Endothelial cell of umbilical vein (primary cell): Measurements from ENCODE around the gene COX8C. TPM values are rescaled to one million over a fixed set of nuclear protein-coding genes. Genes with fewer than 3 reads are reported as not detected.

ENCODE experiments used
- BruUV-seq: library from RNA; stranded (reverse); fragments of 400-500 nt; replicated peaks from 2 replicates; lab custom pipeline; 2021; lab: Mats Ljungman, UMichigan
- CTCF ChIA-PET: fragments of 300-600, 350-600 bp; sonication (Branson Sonifier 250); formaldehyde crosslinking; loops from one replicate; lab custom pipeline; 2021; ENCODE audit warnings: antibody characterized with exemption, inconsistent platforms; lab: Charles Lee
- POLR2A ChIA-PET: fragments of 300-600, 350-600 bp; sonication (Branson Sonifier 250); formaldehyde crosslinking; loops from one replicate; lab custom pipeline; 2021; ENCODE audit warnings: antibody characterized with exemption, inconsistent platforms; lab: Charles Lee
- DNase-seq: peaks from one replicate; pipeline ENCODE4 v3.0.0-alpha.2; 2011; ENCODE audit warnings: low read depth, low spot score
- FAIRE-seq: peaks from 2 replicates; lab custom pipeline; 2011; peaks lifted over from hg19 to GRCh38; lab: Jason Lieb, UNC
- H2AFZ ChIP-seq: 2 replicates; pipeline ENCODE4 v1.6.0; 2012; ENCODE audit warnings: low read depth, low read length, control low read depth, inconsistent platforms
- H3K27ac ChIP-seq: 2 replicates; pipeline ENCODE4 v1.5.1; 2011; ENCODE audit warnings: low read depth, mild to moderate bottlenecking, control low read depth, low read length, moderate library complexity; ENCODE audit not compliant: insufficient read depth
- H3K27me3 ChIP-seq, 2 experiments: 2 replicates each; pipeline versions ENCODE4 v1.6.0 to v1.6.1; 2011; ENCODE audit warnings: low read length in 2 of 2, mixed read lengths in 1 of 2; ENCODE audit not compliant: control insufficient read depth in 2 of 2, insufficient read depth in 2 of 2
- H3K36me3 ChIP-seq, 2 experiments: 2 replicates in 1 of 2; 3 replicates in 1 of 2; pipeline ENCODE4 v1.5.1; 2011; ENCODE audit warnings: low read length in 2 of 2, mild to moderate bottlenecking in 1 of 2, moderate library complexity in 1 of 2; ENCODE audit not compliant: control insufficient read depth in 2 of 2, insufficient read depth in 2 of 2; ENCODE audit errors: extremely low read depth in 1 of 2
- H3K4me1 ChIP-seq: 3 replicates; pipeline ENCODE4 v1.5.1; 2011; ENCODE audit warnings: mild to moderate bottlenecking, low read length; ENCODE audit not compliant: control insufficient read depth, insufficient read depth; ENCODE audit errors: extremely low read depth
- H3K4me2 ChIP-seq: 2 replicates; pipeline ENCODE4 v1.6.1; 2011; ENCODE audit warnings: low read length, control low read depth, mixed read lengths; ENCODE audit not compliant: insufficient read depth
- H3K4me3 ChIP-seq, 3 experiments: fragments of 200-600 bp in 1 of 3; sonication (generic), shearing (Covaris generic) in 1 of 3; replicated peaks in 1 of 3; 2 replicates each; pipeline ENCODE4 v1.5.1; 2011 to 2016; ENCODE audit warnings: control low read depth in 3 of 3, low read length in 3 of 3, mild to moderate bottlenecking in 2 of 3, inconsistent platforms in 1 of 3, low read depth in 1 of 3, moderate library complexity in 1 of 3; ENCODE audit not compliant: insufficient read depth in 1 of 3
- H3K79me2 ChIP-seq: 2 replicates; pipeline ENCODE4 v1.6.0; 2012; ENCODE audit warnings: low read length, inconsistent platforms; ENCODE audit not compliant: control insufficient read depth, insufficient read depth
- H3K9ac ChIP-seq: replicated peaks from 2 replicates; pipeline ENCODE3; 2011; ENCODE audit warnings: low read length, control low read depth; ENCODE audit not compliant: insufficient read depth; ENCODE audit errors: extremely low read depth
- H3K9me1 ChIP-seq: replicated peaks from 3 replicates; pipeline ENCODE4 v1.6.0; 2011; ENCODE audit warnings: mild to moderate bottlenecking, low read length; ENCODE audit not compliant: control insufficient read depth, insufficient read depth; ENCODE audit errors: extremely low read depth
- H3K9me3 ChIP-seq: replicated peaks from 2 replicates; pipeline ENCODE4 v1.5.1; 2012; ENCODE audit warnings: low read length, inconsistent platforms; ENCODE audit not compliant: control insufficient read depth, insufficient read depth
- H4K20me1 ChIP-seq: replicated peaks from 2 replicates; pipeline ENCODE3; 2011; ENCODE audit warnings: mild to moderate bottlenecking, low read length; ENCODE audit not compliant: control insufficient read depth, insufficient read depth; ENCODE audit errors: extremely low read depth
- EZH2 ChIP-seq: IDR thresholded peaks from 2 replicates; pipeline ENCODE4 v1.6.1; 2012; ENCODE audit warnings: borderline replicate concordance, low read depth, mild to moderate bottlenecking, moderate library complexity, low read length, inconsistent platforms; ENCODE audit not compliant: severe bottlenecking
- FOS ChIP-seq: IDR thresholded peaks from 2 replicates; pipeline ENCODE4 v1.6.1; 2011; ENCODE audit warnings: mild to moderate bottlenecking, low read length, moderate library complexity, borderline replicate concordance; ENCODE audit not compliant: insufficient read depth
- GATA2 ChIP-seq: IDR thresholded peaks from 2 replicates; pipeline ENCODE4 v1.7.0; 2011; ENCODE audit warnings: low read depth, mild to moderate bottlenecking, moderate library complexity, mixed read lengths, low read length; ENCODE audit not compliant: insufficient read length, insufficient read depth
- JUN ChIP-seq: IDR thresholded peaks from 2 replicates; pipeline ENCODE4 v1.6.1; 2011; ENCODE audit warnings: borderline replicate concordance, low read depth; ENCODE audit not compliant: insufficient read length, insufficient read depth
- MYC ChIP-seq: IDR thresholded peaks from one replicate; pipeline ENCODE4 v1.6.1; 2011; ENCODE audit warnings: mild to moderate bottlenecking, low read depth, low read length
- POLR2A ChIP-seq: IDR thresholded peaks from 2 replicates; pipeline ENCODE4 v1.6.1; 2012; ENCODE audit warnings: low read depth, mild to moderate bottlenecking, control low read depth, low read length
- POLR2AphosphoS5 ChIP-seq: IDR thresholded peaks from 2 replicates; pipeline ENCODE4 v1.6.1; 2012; ENCODE audit warnings: low read depth, mild to moderate bottlenecking, control low read depth, low read length, moderate library complexity; ENCODE audit not compliant: insufficient read depth
- dilution Hi-C: fragments of 300-500 bp; cut with MboI; formaldehyde crosslinking; loops from one replicate; pipeline ENCODE4 v1.15.0; 2019; ENCODE audit warnings: low sequenced_read_pairs; ENCODE audit not compliant: extremely low pct_ligation_motif_present
- intact Hi-C: fragments of 100-400 bp; cut with micrococcal nuclease; formaldehyde crosslinking; loops from one replicate; pipeline ENCODE4 v1.10.0; 2022
- polyA plus RNA-seq, 4 experiments: library from polyadenylated mRNA; depleted of rRNA in 3 of 4; stranded (reverse) in 3 of 4; unstranded in 1 of 4; fragments of >200 nt; gene quantifications; 2 replicates each; pipeline versions ENCODE4 v1.2.1 to v1.2.3, GENCODE V29; 2011 to 2012; ENCODE audit warnings: missing spikeins in 1 of 4
- total RNA-seq: library from RNA; stranded (reverse); gene quantifications from 2 replicates; pipeline ENCODE4 v1.2.3, GENCODE V29; 2021
- TF ChIP-seq, protein P1 (sequence below), 2 donors: IDR thresholded peaks; 1 replicate in 1 of 2; 2 replicates in 1 of 2; pipeline ENCODE4 v1.5.1; 2011; ENCODE audit warnings: low read length in 2 of 2, mild to moderate bottlenecking in 2 of 2, moderate library complexity in 2 of 2, control low read depth in 1 of 2, inconsistent platforms in 1 of 2, low read depth in 1 of 2; ENCODE audit not compliant: insufficient read depth in 1 of 2; ENCODE audit errors: extremely low read depth in 1 of 2
- TF ChIP-seq, protein P2 (sequence below): IDR thresholded peaks from 2 replicates; pipeline ENCODE4 v1.6.1; 2011; ENCODE audit not compliant: insufficient read depth, insufficient read length

Gene COX8C
- total and polyA plus RNA-seq, 2 donors (not counting 3 experiments of a cell fraction or from before 2014, with no cell fraction given) = not detected

DNA sequence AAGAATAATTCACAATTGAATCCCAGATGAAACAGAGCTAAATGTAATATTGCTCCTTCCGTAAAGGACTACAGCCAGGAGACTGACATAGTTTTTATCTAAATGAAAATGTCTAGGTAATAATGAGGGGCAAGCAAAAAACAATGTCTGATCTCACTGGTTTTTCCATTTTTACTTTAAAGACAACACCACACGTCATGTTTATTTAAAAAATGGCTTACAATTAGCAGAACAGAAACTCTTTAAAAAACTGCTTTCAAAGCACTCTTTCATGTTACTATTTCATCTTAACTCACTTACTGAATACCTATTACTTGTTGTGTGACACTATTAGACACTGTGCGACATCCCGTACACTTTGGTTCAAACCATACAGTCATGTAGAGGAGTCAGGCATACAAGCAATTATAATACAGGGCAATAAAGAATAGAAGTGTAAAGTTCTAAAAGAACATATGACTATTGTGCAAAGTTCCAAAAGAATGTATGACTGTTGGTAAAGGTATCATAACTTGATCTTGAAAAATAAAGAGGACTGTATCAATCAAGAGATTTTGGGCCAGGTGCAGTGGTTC, 23.3 kb upstream of the COX8C start:
- DNase-seq (no peak), FAIRE-seq (no peak)
- Histone ChIP-seq H3K9ac (no peak overlapping the region), H3K27ac (no peak overlapping the region), H3K9me1 (no peaks in the 10 kb centered on the region), H3K4me1 (peaks cover 21% of the 10 kb centered on the region), H3K4me3 (no peak overlapping the region), H2AFZ (no peak overlapping the region), H3K9me3 (no peaks in the 10 kb centered on the region), H3K27me3 (no peaks in the 10 kb centered on the region), H3K4me2 (no peak overlapping the region), H3K36me3 (no peaks in the 10 kb centered on the region), H3K79me2 (peaks cover 99% of the 10 kb centered on the region), H4K20me1 (peaks cover 9% of the 10 kb centered on the region)
- TF ChIP-seq POLR2A (no peak), POLR2AphosphoS5 (no peak)
- intact Hi-C loops (no loop called here), dilution Hi-C loops (no loop called here)
- POLR2A ChIA-PET = no interaction called here
- BruUV-seq = no TSS peak
- CTCF ChIA-PET = no interaction called here

DNA sequence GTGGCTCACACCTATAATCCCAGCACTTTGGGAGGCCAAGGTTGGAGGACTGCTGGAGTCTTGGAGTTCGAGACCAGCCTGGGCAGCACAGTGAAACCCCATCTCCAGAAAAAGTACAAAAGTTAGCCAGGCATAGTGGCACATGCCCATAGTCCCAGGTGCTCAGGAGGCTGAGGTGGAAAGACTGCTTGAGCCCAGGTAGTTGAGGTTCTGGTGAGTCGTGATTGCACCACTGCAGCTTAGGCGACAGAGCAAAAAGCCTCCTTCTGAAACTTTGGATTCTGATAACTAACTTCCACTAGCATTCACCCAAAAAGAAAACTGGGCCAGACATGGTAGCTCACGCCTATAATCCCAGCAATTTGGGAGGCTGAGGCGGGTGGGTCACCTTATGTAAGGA, 20.8 kb upstream of the COX8C start:
- TF ChIP-seq GATA2 (no peak), POLR2AphosphoS5 (no peak), JUN (no peak), FOS (no peak), EZH2 (no peak), MYC (no peak), POLR2A (no peak)
- TF ChIP-seq, protein P1, sequence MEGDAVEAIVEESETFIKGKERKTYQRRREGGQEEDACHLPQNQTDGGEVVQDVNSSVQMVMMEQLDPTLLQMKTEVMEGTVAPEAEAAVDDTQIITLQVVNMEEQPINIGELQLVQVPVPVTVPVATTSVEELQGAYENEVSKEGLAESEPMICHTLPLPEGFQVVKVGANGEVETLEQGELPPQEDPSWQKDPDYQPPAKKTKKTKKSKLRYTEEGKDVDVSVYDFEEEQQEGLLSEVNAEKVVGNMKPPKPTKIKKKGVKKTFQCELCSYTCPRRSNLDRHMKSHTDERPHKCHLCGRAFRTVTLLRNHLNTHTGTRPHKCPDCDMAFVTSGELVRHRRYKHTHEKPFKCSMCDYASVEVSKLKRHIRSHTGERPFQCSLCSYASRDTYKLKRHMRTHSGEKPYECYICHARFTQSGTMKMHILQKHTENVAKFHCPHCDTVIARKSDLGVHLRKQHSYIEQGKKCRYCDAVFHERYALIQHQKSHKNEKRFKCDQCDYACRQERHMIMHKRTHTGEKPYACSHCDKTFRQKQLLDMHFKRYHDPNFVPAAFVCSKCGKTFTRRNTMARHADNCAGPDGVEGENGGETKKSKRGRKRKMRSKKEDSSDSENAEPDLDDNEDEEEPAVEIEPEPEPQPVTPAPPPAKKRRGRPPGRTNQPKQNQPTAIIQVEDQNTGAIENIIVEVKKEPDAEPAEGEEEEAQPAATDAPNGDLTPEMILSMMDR (IDR thresholded peaks at IDR 0.05; ENCODE audit: extremely low read depth in 1 of 2, insufficient read depth in 1 of 2, low read depth in 1 of 2, low read length in 2 of 2) = no peak
- TF ChIP-seq, protein P2, sequence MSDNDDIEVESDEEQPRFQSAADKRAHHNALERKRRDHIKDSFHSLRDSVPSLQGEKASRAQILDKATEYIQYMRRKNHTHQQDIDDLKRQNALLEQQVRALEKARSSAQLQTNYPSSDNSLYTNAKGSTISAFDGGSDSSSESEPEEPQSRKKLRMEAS = no peak
- dilution Hi-C loops = no loop called here
- ChIA-PET POLR2A (no interaction called here), CTCF (interaction anchor here (1.2 kb wide), 1 partner anchor 8 kb away, joined by 3 read pairs; no protein-coding TSS in a partner anchor)
- DNase-seq (no peak), FAIRE-seq (no peak)
- BruUV-seq = no TSS peak
- H3K4me3 ChIP-seq = no peak overlapping the region
- H3K27ac ChIP-seq = no peak overlapping the region
- H3K9ac ChIP-seq = no peak overlapping the region
- no peaks in the 10 kb centered on the region for H3K36me3 ChIP-seq
- H3K4me2 ChIP-seq = no peak overlapping the region
- no peak overlapping the region for H2AFZ ChIP-seq
- peaks cover 5% of the 10 kb centered on the region for H4K20me1 ChIP-seq
- intact Hi-C loops = no loop called here
- no peaks in the 10 kb centered on the region for H3K9me1 ChIP-seq
- H3K9me3 ChIP-seq = no peaks in the 10 kb centered on the region
- peaks cover 100% of the 10 kb centered on the region for H3K79me2 ChIP-seq
- H3K27me3 ChIP-seq = no peaks in the 10 kb centered on the region
- H3K4me1 ChIP-seq = peaks cover 21% of the 10 kb centered on the region
